Measurements from ENCODE around the gene MSL1.
A peak's percentile ranks its signal among the peaks of the same experiment; 100 is the strongest.
"Not testable (repeated sequence)": the region's sequence is repeated elsewhere in the genome, so short reads cannot be mapped to it uniquely, and the experiment has no call there.

Gene MSL1

DNA sequence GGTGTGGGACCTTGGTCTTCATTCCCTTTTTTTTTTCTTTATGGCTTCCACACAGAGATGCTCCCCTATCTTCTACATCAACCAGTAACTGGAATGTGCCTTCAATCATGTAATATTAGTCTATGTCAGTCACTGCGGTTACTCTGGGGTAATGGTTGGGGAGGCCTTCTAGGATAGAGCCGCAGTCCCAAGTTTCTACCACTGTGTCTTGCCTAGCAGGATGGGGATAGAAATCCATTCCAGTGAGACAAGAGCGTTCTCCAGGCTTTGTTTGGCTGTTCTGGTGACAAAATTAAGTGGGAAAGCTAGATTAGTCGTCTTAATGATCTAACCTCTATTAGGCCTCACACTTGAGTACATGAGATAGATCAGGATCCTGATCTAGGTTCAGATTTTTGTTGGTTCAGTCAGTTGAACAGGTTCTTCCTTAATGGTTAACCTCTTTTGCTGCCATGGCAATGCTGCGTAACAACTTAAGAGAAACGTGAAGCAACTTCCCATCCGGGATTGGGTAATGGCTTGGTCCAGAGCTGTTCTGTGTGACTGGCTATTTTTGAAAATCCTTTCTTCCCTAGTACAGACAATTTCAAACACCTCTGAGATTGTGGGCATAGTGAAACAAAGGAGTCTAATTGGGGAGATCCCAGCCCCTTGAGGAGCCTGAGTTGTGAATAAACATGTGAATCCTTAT lies 8.7 kb downstream of the MSL1 start:
- no peak for DNase-seq

DNA sequence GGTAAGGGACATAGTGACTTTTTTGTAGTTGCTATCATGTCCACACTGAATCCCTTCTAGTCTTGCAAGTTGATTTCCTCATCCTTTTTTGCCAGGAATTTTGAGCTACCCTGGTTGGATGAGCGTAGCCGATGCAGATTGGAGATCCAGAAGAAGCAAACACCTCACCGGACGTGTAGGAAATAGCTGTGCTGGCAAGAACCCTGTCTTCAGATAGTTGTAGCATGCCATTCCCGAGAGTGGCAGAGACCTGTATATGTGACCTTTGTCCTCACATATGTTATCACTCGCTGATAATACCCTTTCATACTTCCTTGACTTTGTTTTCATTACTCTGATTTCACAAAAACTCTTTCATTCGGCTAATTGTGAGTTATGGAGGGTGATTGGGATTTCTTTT lies 12.4 kb downstream of the MSL1 start:
- DNase-seq: no peak

DNA sequence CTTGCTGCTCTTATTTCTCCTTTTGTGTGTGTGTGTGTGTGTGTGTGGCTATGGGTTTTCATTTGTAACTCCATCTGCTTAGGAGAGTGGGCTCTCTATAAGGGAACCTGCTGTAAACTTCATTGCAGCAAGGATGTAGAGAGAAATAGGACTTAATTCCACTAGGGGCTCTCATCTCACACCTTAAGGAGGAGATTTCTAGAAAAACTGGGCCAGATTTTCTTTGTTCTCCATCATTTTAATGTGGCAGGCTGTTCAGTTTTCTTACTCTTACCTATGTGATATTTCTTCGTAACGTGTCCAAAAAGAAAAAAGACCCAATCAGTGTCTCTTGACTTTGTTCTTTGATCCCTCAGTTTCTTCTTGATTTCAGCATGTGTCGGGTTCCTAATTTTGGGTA lies 14.0 kb downstream of the MSL1 start:
- DNase-seq: no peak

DNA sequence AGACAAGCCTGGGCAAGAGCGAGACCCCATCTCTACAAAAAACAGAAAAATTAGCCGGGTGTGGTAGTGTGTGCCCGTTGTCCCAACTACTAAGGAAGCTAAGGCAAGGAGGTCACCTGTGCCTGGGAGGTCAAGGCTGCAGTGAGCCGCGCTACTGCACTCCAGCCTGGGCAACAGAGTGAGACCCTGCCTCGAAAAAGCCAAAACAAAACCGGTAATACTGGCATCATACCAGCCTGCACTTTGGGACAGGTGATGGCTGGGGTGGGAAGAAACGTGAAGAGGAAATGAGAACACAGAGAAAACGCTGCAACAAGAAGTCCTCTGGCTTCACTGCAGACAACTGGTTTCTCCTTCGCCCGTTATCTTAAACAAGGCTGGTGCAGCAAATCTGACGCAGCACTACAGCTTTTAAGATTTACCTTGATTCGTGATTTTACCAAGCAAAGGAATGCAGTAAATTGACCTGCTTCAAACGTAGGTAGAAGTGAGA lies 17.8 kb downstream of the MSL1 start:
- no peak for DNase-seq

DNA sequence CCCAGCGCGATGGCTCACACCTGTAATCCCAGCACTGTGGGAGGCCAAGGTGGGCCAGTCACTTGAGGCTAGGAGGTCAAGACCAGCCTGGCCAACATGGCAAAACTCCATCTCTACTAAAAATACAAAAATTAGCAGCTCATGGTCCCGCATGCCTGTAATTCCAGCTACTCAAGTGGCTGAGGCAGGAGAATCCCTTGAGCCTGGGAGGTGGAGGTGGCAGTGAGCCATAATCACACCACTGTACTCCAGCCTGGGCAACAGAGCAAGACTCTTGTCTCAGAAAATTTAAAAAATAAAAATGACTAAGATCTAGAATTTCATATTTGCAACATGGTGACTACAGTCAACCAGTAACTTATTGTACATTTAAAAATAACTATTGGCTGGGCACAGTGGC lies 21.4 kb downstream of the MSL1 start:
- not testable (repeated sequence) for DNase-seq

DNA sequence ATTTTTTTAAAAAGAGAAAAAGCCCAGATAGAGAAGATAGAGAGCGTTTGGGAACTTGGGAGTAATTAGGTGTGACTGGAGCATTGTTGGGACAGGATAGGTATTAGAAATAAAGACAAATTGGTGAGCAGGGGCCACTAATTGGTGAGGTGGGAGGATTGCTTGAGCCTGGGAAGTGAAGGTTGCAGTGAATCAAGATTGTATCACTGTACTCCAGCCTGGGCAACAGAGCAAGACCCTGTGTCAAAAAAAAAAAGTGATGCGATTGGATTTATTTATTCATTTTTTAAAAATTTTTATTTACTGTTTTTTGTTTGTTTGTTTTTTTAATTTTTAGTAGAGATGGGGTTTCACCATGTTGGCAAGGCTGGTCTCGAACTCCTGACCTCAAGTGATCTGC lies 23.7 kb downstream of the MSL1 start:
- no peak for DNase-seq

DNA sequence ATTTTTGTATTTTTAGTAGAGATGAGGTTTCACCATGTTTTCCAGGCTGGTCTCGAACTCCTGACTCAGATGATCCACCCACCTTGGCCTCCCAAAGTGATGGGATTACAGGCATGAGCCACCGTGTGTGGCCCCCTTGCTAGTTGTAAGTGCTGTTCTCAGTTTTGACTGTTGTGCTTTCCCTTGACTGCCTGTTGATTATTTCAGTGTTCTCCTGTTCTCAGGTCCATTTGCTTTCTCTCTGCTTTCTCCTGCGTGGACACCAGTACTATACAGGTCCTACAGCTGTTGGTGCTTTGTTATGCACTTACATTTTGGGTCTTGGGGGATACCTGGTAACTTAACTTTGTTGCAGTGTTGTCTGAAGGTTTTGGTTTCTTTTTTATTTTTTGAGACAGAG lies 26.8 kb downstream of the MSL1 start:
- DNase-seq: no peak

DNA sequence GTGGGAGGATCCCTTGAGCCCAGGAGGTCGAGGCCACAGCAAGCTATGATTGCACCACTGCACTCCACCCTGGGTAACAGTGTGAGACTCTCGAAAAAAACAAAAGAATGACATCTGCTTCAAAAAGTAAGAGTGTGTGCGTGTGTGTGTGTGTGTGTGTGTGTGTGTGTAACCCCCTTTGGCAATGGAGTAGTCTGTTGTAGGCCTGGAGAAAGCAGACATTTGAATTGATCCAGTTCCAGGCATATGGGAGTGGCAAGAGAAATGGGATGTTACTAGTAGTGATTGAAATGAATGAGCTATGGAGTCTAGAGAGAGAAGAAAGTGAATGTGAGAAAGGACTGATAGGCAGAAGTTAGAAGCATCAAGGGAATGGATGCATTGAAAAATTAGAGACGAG lies 28.5 kb downstream of the MSL1 start:
- DNase-seq: no peak

DNA sequence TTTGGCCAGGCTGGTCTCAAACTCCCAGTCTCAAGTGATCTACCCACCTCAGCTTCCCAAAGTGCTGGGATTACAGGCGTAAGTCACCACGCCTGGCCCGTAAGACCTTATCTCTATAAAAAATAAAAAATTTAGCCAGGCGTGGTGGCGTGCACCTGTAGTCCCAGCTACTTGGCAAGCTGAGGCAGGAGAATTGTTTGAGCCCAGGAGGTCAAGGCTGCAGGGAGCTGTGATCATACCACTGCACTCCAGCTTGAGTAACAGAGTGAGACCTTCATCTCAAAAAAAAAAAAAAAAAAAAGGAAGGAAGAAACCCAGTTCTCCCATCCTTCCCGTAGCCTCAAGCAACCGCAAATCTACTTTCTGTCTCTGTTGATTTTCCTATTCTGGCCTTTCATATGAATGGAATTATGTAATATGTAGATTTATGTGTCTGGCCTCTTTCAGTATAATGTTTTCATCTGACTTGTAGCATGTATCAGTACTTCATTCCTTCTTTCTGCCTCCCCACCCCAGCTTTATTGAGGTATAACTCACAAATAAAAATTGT lies 29.7 kb downstream of the MSL1 start:
- DNase-seq: no peak

DNA sequence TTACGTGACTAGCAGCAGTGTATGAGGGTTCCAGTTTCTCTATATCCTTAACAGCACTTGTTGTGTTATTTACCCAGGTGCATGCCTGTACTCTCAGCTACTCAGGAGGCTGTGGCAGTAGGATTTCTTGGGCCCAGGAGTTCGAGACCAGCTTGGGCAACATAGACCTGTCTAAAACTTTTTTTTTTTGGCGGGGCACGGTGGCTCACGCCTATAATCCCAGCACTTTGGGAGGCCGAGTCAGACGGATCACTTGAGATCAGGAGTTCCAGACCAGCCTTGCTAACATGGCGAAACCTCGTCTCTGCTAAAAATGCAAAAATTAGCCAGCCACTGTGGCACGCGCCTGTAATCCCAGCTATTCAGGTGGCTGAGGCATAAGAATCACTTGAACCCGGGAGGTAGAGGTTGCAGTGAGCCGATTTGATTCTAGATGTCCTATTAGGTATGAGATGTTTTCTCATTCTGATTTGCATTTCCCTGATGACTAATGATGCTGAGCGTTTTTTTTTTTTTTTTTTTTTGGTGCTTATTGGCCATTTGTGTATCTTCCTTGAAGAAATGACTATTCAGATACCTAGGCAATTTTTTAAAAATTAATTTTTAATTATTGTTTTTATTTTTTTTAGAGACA lies 31.9 kb downstream of the MSL1 start:
- peak; percentile 42 to 43 for DNase-seq

DNA sequence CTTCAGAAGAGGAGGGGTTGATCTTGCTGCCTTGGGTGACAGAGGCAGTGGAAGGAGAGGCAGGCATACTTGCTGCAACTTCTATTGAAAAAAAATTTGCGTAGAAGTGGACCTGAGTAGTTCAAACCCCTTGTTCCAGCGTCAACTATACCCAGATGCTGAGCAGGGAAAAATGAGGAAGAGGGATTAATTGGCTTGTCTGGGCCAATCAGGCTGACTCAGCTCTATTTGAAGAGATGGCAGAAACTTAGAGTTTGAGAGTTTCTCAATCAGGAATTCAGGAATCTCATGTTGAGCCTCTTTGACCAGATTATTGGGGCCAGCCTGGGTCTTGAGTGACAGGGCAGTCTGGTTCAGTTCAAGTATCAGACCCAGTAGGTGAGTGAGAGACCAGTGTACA lies 36.2 kb downstream of the MSL1 start:
- DNase-seq: no peak

DNA sequence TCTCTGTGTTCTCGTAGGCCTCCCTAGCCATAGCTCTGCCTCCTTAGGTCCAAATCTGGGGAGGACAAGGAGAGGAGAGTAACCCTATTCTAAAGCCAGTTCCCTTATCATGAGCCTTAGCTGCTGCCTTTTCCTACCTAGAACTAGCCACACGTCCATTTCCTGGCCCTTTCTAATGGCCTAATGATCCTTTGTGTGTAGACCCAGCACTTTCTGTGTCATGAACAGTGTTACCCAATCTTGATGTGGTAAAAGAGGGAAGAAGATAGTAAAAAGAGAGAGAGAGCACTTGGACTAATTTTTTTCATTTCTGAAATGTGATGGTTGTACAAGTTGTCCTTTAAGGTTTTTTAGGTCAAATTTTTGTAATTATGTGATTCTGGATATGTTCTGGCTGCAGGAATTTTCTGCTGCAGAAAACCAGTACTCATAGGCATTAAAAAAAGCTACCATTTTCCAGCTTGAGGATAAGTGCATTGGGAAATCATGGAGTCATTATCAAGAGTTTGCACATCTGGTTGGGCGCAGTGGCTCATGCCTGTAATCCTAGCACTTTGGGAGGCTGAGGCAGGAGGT lies 36.8 kb downstream of the MSL1 start:
- DNase-seq: no peak

DNA sequence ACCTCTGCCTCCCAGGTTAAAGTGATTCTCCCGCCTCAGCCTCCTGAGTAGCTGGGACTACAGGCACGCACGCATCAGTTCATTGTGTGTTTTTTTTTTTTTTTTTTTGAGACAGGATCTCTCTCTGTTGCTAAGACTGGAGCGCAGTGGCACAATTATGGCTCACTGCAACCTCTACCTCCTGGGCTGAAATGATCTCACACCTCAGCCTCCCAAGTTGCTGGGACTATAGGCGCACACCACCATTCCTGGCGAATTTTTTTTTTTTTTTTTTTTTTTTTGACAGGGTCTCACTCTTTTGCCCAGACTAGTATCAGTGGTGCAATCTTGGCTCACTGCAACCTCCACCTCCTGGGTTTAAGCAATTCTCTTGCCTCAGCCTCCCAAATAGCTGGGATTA lies 37.7 kb downstream of the MSL1 start:
- no peak for DNase-seq

DNA sequence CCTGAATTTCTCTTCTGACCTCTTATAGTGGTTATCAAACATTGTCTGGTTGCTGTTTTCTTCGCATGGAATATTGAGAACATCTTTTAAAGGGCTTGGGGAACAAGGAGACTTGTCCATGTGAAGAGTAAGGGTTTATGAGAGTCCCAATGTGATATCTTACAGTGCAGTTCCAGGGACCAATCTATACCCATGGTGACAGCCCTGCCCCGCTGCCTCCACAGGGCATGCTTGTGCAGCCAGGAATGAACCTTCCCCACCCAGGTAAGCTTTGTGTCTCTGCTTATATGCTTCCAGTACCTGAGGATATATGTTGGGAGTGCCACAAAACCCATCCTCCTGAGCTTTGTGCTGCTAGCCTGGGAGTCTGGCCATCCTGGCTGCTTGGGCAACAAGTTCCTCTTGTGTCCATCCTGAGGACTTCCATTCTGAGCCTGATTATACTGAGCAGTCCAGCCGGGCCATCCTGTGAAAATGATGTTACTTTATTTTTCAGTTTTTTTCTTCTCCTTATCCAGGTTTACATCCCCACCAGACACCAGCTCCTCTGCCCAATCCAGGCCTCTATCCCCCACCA lies 46.0 kb downstream of the MSL1 start:
- DNase-seq: no peak

DNA sequence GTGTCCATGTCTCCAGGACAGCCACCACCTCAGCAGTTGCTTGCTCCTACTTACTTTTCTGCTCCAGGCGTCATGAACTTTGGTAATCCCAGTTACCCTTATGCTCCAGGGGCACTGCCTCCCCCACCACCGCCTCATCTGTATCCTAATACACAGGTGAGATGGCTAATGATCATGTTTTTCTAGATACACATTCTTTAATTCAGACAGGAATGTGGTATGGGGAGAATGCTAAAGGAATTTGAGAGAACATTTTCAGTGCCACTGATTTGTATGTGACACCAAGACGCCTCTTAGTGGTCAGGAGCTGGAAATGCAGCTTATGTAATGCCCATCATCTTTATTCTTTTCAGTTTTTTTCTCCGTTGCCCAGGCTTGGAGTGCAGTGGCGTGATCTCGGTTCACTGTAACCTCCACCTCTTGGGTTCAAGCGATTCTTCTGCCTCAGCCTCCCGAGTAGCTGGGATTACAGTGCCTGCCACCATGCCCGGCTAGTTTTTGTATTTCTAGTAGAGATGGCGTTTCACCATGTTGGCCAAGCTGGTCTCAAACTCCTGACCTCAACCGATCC lies 46.6 kb downstream of the MSL1 start:
- DNase-seq: peak in 1 of 2 experiments; percentile 33

DNA sequence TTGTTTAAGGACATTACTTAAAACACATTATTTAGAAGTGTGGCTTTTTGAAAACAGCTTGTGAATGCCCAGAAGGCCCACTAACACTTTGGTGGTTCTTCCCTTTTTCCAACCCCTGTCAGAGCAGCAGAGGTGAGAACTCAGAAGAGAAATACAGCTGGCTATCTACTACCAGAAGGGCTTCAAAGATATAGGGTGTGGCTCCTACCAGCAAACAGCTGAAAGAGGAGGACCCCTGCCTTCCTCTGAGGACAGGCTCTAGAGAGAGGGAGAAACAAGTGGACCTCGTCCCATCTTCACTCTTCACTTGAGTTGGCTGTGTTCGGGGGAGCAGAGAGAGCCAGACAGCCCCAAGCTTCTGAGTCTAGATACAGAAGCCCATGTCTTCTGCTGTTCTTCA lies 48.6 kb downstream of the MSL1 start:
- no peak for DNase-seq

DNA sequence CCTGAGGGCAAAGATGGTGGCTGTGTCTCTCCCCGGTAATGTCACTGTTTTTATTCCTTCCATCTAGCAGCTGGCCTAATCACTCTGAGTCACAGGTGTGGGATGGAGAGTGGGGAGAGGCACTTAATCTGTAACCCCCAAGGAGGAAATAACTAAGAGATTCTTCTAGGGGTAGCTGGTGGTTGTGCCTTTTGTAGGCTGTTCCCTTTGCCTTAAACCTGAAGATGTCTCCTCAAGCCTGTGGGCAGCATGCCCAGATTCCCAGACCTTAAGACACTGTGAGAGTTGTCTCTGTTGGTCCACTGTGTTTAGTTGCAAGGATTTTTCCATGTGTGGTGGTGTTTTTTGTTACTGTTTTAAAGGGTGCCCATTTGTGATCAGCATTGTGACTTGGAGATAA lies 50.0 kb downstream of the MSL1 start:
- no peak for DNase-seq

DNA sequence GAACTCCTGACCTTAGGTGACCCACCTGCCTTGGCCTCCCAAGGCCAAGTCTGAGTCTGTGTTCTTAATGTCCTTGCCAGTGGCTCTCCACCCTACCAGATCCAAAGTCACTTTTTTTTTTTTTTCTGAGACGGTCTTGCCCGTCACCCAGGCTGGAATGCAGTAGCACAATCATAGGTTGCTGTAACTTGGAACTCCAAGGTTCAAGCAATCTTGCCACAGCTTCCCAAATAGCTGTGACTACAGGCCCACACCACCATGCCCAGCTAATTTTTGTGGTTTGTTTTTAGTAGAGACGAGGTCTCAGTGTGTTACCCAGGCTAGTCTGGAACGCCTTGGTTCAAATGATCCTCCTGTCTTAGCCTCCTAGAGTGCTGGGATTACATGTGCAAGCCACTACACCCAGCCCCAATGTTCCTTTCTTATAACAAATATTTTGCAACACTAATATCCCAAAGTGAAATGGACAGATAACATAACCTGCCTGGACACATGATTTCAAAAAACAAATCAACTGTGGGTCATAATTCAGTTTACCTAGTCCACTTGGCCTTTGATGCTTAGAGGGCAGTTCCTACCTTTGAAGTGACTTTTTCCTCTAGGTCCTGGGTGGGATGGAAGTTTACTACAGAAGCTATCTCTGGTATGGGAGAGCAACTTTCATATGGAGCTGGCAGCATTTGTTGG lies 51.5 kb downstream of the MSL1 start:
- DNase-seq: no peak

DNA sequence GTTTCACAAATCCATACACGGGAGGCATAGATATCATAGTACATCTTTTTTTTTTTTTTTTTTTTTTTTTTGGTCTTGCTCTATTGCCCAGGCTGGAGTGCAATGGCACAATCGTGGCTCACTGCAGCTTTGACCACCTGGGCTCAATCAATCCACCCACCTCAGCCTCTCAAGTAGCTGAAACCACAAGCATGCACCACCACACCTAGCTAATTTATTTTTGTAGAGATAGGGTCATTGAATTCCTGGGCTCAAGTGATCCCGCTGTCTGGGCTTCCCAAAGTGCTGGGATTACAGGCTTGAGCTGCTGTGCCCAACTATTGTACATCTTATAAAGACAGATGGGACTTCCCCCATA lies 52.0 kb downstream of the MSL1 start:
- DNase-seq: no peak

DNA sequence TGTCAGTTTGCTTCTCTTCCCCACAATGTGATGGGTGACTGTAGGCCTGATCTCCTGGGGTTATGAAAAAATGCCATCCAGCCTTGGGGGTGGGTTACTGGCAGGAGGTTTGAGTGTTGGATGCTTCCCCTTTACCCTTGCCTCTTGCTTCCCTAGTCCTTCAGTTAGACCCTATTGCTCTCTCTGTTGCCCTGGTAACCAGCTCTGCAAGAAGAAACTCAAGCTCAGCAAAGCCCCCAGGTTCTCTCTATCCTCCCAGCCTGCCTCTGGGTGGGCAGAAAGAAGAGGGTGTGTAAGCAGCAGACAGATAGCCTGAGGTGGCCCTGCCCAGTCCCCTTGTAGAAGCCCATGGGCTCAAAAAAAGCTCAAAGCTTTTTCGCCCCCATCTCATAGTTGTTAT lies 52.7 kb downstream of the MSL1 start:
- no peak for DNase-seq

DNA sequence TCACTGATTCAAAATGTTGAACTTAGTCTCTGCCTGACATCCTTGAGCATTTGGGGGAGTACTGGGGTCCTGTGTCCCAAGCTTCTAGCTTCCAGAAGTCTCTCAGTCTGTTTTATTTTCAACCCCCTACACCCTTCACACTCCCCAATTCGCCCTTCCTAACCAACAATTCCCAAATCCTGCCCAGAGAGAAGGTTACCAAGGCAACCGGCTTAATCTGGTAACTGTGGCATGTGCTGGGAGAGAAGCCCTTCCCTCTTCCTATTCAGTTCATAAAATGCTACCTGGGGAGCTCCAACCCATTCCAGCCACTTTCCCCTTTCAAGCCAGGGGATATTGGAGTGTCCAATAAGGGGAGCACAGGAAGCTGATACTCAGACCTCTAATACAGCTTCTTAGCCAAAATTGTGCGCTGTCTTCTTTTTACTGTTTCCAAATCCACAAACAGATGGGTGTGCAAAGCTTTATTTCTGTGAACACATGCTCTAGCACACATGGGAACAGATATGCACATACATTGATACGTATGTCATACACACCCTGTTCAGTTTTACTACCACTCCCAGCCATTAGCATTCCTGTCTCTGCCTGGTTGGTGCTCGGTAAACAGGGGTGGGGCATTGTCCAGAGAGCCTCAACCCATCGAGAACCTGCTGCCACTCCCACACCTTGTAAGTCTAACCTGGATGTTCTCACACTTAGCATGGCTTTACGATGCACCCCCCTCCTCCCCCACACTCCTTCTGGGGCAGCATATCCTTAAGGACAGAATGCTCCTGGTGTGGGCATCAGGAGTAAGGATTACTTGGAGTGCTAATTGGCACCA lies 54.4 kb downstream of the MSL1 start:
- no peak for DNase-seq

DNA sequence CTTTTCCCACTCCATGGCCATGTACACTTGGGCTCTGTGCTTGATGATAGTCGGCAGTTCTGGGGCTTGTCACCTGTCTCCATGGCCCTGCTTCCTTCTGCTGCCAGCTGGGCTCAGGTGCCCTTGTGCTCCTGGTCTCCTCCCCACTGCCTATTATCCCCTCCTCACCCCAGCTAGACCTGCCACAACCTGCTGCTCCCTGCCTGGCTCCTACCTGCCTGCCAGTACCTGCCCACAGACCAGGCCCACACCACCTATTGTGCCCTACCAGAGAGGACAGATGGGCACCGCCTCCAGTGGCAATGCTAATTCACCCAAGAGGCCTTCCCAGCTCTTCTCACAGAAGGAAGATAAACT lies 55.0 kb downstream of the MSL1 start:
- DNase-seq: no peak
